GM20000 (cell line): ENCODE results near the gene LCP1.

Source experiments
- DNase-seq: peaks from one replicate; pipeline ENCODE4 v3.0.0; 2012; ENCODE audit warnings: low spot score
- TF ChIP-seq, protein P1 (sequence below): IDR thresholded peaks from 2 replicates; pipeline ENCODE4 v1.5.1; 2012; ENCODE audit warnings: mild to moderate bottlenecking, control low read depth; ENCODE audit errors: extremely low read depth, missing control alignments

LCP1 gene

DNA sequence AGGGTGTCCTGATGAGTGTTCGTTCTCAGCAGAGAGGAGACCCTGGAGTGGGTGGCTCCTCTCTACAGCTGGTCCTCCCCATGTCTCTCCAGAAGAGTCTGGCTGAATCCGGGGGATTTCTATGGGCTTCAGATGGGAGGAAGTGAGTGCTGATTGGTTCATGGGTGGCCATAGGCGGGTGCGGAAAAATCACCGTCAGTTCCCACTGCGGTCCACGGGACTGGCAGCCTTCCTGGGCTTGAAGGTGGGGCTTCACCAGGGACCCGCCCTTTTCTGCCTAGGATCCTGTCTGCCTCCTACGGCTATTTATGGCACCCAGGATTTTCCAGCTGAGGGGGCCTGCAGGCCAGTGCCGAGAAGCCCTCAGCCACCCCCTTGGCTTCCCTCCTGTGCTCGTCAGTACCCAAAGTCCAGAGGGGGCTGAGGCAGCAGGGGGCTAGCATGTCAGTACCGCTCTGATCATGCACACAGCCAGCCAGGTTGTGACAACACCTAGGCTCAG, 95.5 kb downstream of the LCP1 start:
- TF ChIP-seq, protein P1, sequence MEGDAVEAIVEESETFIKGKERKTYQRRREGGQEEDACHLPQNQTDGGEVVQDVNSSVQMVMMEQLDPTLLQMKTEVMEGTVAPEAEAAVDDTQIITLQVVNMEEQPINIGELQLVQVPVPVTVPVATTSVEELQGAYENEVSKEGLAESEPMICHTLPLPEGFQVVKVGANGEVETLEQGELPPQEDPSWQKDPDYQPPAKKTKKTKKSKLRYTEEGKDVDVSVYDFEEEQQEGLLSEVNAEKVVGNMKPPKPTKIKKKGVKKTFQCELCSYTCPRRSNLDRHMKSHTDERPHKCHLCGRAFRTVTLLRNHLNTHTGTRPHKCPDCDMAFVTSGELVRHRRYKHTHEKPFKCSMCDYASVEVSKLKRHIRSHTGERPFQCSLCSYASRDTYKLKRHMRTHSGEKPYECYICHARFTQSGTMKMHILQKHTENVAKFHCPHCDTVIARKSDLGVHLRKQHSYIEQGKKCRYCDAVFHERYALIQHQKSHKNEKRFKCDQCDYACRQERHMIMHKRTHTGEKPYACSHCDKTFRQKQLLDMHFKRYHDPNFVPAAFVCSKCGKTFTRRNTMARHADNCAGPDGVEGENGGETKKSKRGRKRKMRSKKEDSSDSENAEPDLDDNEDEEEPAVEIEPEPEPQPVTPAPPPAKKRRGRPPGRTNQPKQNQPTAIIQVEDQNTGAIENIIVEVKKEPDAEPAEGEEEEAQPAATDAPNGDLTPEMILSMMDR: no peak
- DNase-seq: no peak

DNA sequence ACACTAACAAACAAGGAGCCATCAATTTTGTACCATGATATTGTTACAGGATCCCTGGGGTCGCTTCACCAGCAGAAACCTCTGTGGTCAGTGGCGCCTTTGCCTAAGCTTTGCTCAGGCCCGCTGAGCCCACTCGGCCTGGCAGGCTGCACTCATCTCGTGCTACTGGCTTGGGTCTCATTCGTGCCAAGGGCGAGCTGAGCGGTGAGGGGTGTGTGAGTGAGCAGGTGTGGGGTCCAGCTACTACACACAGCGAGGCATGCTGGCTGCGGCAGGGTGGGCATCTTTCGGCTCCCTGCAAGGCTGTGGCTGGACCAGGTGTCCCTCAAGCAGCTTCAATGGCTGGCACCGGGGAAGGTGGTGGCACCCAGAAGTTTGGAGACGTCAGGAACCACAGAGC, 96.2 kb downstream of the LCP1 start:
- TF ChIP-seq, protein P1: no peak

DNA sequence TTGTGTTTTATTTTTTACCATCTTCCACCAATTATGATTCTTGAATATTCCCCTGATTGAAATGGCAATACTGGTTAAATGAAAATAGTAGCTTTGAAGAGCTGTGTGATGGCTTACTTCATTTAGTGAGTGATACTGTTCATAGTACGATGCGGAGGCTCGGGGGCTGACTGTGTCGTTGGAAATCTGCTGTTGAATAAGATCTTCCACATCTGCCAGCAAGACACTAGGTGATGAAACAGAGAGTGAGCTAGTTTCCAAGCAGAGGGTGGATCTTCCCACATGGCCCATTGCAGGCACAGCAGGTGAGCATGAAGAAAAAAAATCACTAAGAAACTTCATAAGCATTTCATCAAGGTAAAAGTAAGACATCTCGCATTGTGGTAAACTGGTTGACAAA, 99.7 kb downstream of the LCP1 start:
- DNase-seq: no peak
- TF ChIP-seq, protein P1: no peak

More for the DNA sequence above, 96.2 kb downstream of the LCP1 start:
- DNase-seq: no peak

DNA sequence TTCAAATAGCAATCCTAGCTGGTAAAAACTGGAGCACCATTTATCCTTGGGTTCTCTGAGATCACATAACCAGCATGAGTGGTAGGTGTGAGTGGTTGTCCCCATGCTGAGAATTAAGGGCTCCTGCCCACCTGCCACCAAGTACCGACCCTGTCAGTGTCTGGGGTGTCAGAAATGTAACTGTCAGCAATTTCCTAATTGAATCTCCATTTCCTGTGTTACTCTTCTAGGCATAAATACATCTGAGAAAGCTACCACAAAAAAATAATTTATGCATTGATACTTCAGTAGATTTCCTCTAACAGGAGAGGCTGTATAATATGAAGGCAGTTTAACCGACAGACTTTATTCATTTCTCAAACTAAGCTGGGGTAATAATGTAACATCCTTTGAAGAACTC, 102.2 kb downstream of the LCP1 start:
- no peak for DNase-seq
- TF ChIP-seq, protein P1: no peak

DNA sequence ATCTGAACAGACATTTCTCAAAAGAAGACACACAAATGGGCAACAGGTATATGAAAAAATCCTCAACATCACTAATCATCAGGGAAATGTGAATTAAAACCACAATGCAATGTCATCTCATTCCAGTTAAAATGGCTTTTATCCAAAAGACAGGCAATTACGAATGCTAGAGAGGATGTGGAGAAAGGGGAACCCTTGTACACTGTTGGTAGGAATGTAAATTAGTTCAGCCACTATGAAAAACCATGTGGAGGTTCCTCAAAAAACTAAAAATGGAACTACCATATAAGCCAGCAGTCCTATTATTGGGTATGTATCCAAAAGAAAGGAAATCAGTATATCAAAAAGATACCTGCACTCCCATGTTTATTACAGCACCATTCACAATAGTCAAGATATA, 104.7 kb downstream of the LCP1 start:
- DNase-seq: no peak
- TF ChIP-seq, protein P1: no peak

DNA sequence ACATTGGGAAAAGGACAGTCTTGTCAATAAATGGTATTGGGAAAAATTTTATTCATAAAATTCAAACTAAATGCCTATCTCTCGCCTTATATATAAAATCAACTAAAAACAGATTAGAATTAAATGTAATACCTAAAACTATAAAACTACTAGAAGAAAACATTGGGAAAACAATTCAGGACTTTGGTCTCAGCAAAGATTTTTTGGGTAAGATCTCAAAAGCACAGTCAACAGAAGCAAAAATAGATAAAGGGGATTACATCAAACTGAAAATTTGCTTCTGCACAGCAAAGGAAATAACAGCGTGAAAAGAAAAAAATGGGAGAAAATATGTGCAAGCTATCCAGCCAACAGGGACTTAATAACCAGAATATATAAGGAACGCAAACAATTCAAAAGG, 105.2 kb downstream of the LCP1 start:
- DNase-seq: no peak
- TF ChIP-seq, protein P1: no peak
